ENCODE data around the gene UBL5.

DNA sequence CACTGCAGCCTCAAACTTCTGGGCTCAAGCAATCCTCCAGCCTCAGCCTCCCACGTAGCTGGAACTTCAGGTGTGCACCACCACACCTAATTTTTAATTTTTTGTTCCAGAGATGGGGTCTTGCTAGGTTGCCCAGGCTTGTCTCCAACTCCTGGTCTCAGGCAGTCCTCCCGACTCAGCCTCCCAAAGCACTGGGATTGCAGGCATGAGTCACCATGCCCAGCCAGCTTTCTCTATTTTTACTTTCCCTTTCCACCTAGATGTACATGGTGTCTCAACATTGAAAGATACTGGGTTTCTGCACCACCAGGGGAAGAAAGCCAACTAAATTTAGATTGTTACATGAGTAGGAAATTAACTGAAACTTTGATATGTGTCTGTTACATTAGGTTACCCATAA, 45.4 kb upstream of the UBL5 start:
- TF ChIP-seq, protein P1, sequence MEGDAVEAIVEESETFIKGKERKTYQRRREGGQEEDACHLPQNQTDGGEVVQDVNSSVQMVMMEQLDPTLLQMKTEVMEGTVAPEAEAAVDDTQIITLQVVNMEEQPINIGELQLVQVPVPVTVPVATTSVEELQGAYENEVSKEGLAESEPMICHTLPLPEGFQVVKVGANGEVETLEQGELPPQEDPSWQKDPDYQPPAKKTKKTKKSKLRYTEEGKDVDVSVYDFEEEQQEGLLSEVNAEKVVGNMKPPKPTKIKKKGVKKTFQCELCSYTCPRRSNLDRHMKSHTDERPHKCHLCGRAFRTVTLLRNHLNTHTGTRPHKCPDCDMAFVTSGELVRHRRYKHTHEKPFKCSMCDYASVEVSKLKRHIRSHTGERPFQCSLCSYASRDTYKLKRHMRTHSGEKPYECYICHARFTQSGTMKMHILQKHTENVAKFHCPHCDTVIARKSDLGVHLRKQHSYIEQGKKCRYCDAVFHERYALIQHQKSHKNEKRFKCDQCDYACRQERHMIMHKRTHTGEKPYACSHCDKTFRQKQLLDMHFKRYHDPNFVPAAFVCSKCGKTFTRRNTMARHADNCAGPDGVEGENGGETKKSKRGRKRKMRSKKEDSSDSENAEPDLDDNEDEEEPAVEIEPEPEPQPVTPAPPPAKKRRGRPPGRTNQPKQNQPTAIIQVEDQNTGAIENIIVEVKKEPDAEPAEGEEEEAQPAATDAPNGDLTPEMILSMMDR (IDR thresholded peaks at IDR 0.05; ENCODE audit: low read length), result no peak
- no peak for TF ChIP-seq EZH2 (IDR thresholded peaks at IDR 0.05; ENCODE audit: borderline replicate concordance, low read length)
